Astrocyte of the hippocampus (primary cell): Measurements from ENCODE around the gene CCDC27.

Experiments
- DNase-seq: peaks from one replicate; pipeline ENCODE4 v3.0.0; 2011; ENCODE audit warnings: low read depth, low spot score

The CCDC27 gene

DNA sequence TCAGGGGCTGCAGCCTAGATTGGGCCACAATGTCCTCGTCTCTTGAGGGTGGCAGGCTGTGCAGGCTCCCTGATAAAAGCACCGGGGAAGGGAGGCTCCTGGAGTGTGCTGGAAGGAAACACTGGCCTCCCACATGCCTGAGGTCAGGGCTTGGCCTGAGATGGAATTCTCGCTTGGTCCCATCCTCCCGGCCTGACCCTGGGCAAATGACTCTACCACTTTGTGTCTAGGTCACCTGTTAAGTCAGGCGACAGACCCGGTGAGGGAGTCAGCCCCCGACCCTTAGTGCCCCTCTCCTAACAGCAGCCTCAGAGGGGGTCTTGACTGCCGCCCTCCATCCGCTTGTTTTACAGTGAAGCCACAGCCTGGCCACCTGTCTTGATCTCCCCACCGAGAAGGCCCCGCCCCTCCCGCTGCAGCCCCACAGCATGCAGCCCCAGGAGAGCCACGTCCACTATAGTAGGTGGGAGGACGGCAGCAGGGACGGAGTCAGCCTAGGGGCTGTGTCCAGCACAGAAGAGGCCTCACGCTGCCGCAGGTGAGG, 22.8 kb downstream of the CCDC27 start:
- DNase-seq = peak; percentile 46

DNA sequence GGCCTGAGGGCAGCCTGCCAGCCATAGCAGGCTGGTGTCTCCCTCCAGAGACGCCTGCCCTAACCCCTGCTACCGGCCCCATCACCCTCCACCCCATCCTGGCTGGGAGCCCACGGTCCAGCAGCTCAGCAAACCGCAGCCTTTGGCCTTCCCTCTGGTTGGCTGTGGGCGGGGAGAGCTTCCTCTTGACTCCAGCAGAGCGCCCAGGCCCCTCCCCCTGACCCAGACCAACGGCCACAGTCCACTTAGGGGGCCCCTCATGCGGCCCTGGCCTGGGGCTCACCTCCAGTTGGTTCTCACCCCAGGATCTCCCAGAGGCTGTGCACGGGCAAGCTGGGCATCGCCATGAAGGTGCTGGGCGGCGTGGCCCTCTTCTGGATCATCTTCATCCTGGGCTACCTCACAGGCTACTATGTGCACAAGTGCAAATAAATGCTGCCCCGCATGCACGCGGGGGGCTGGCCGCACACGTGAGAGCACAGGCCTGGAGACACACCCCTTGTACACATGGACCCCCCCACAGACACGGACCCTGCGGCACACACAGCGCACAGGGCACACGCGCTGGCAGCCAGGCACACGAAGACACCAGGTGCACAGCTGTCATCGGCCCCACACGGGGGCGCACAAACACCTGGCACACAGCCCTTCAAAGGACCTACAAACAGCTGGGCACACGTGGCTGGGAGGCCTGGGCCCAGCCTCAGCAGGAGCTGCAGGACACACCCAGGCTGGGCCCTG, 23.4 kb downstream of the CCDC27 start:
- DNase-seq = peak; percentile 84

DNA sequence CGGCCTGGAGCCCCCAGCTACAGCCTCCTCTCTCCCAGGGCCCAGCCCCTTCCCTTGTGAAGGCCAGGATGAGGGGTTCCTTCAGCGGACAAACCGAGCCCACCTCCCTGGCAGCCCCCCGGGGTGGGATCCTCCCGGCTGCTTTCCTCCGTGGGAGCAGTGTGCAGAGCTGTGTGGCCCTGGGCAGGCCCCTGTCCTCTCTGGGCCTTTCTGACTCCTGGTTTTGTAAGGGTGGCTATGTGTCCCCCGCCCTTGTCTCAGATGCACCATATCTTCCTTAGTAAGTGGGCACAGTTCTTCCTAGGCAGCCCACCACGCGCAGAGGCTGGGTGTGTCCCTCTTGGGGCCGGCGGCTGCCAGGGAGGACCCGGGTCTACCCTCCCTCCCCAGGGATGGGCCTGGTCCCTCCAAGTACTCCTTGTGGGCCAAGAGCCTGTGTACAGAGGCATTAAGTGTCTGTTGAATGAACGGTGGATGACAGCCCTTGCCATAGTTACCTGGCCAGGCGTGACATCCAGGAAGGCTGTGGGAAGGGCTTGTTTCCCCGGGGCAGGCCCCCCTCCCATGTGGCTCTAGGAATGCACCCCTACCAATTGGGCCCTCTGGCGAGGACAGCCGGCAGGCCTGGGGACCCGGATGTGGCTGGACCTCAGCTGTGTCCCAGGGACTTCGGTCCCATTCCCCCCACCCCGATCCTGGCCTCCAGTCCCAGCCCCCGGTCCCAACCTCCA, 24.1 kb downstream of the CCDC27 start:
- DNase-seq = no peak

DNA sequence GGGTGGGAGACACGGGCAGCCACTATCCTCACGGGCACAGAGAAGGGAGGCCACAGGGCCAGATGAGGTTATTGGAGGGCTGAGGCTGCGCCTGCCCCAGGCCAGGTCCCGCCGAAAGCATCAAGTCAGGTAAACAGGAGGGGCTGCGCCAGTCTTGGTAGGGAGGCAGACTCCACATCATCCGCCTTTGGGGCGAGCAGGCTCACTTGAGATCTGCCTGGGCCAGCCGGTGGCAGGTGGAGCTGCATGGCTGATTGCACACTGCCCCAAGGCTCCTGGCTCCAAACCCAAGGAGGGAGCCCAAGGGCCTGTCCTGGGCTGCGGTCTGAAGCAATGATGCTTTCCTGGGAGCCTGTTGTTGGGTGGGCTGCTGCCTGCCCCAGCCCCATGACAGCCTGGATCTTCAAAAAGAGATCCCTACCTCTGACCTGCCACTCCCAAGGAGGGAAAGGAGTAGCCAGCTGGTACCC, 24.9 kb downstream of the CCDC27 start:
- DNase-seq = no peak

DNA sequence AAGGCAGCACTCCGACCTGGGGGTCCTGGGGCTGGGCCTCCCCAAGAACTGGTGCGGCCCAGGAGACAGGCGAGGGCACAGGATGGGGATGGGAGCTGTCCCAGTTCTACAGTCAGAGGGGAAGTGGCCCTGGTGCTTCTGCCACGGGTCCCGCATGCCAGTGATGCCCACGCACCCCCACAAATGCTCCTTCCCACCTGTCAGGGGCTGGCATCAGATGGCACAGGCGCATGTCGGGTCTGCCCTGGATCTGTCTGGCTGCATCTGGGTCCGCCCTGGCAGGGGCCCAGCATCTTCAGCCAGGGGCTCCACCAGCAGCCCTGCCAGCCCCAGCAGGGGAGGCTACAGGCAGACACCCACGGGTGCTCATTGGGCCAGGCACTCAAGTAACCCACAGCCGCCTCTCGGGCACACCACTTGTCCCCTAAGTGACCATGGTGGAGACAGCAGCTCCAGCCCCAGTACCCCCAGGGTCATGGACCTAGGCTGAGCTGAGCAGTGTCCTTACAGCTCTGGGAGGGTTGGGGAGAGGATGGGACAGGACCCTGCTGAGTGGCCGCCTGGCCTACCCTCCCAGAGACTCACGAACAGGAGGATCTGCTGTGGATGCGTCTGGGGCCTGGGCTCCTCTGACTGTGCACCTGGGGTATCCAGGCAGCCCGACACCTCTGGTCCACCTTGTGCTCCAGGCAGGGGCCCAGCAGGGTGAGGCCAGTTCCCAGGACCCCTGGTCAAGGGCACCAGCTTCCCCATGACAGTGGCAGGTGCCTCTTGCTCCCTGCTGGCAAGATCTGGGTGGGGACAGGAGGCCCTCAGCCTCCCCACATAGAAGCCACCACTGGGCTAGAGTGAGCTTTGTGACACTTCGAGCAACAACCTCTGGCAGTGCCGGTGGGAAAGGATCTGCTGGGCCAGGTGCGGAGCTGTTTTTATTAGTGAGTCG, 25.7 kb downstream of the CCDC27 start:
- no peak for DNase-seq

DNA sequence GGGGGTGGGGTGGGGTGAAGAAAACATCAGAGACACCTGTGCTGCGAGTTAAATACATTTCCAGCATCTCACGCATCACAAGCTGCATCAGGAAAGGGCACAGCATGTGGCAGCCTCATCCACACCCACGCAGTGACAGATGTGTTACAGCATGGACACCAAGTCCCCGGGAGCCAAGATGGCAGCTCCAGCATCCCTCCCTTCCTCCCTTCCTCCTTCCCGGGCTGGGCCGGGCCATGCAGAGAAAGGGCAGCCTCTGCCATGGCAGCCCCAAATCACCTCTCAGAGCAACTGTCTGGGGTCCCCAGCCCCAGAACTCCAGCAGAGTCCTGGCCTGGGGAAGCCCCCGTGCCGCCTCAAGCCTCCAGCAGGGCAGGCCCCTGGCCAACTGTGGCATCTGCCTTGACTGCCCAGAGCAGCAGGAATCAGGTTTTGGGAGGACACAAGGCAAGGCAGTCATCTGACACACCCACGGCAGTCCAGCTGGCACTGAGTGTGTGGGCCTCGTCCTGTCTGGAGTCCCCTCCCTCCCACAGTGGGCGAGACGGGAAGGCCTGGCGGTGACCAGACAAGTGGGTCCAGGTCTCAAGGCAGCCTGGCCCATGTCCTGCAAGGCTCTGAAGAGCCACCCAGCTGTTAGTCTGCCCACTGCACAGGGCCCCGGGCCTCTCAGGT, 26.5 kb downstream of the CCDC27 start:
- no peak for DNase-seq

DNA sequence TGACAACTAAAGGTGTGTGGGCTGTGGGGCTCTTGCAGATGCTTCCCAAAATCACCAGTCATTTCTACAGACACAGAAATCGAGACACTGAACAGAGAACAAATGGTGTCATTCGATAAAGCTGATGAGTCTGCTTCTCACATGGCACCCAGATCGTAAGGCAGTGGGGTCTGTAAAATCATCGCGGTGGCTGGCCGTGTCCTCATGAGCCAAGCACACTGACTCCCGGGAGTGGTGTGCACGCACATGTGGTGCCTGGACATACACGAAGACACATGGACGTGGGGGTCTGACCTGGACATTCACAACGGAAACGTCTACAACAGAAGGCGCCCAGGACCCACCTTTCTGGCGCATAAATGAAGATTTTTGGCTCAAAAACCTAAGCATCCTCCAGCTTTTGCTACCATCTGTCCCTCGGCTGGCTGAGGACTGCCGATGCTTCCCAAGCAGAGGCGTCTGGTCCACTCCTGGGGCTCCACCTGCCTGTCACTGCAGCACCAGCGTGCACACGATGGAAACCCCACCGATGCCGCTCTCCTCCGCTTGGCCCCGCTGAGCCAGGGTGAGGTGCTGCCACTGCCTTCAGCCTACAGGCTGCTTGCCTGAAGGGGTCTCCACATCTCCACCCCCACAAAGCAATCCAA, 27.1 kb downstream of the CCDC27 start:
- no peak for DNase-seq

DNA sequence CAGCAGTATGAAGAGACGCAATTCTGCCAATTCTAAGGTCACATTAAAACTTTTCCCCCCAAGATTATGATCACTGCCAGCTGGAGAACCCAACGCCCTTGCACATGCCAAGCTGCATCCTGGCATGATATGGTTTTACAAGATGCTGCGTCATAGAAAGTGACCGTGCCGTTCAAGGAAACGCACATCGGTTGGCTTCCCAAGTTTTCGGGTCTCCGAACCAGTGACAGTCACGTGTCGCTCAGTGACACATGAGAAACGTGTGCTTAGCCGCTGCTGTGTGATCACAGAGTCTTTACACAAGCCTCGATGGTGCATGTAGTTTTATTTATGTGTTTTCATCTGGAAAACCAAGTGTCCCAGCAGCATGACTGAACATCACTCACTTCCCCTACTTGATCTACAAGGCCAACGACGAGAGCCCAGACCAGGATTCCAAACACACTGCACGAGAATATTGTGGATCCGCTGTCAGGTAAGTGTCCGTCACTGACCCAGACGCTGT, 27.7 kb downstream of the CCDC27 start:
- DNase-seq = no peak

DNA sequence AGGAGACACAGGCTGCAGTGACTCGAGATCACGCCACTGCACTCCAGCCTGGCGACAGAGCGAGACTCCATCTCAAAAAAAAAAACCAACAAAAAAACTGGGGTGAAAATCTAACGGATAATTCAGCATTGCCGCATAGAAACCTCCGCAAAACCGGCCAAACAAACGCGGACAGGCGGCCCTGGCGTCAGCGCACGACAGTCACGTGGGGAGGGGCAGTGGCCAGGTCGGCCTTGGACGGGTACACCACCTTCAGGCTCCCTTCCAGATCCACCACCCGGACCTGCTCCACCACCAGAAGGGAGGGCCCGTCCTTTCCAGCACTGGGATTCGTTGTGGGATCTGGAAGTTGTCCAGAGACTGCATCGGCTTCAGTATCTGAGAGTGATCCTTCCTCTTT, 28.7 kb downstream of the CCDC27 start:
- no peak for DNase-seq

DNA sequence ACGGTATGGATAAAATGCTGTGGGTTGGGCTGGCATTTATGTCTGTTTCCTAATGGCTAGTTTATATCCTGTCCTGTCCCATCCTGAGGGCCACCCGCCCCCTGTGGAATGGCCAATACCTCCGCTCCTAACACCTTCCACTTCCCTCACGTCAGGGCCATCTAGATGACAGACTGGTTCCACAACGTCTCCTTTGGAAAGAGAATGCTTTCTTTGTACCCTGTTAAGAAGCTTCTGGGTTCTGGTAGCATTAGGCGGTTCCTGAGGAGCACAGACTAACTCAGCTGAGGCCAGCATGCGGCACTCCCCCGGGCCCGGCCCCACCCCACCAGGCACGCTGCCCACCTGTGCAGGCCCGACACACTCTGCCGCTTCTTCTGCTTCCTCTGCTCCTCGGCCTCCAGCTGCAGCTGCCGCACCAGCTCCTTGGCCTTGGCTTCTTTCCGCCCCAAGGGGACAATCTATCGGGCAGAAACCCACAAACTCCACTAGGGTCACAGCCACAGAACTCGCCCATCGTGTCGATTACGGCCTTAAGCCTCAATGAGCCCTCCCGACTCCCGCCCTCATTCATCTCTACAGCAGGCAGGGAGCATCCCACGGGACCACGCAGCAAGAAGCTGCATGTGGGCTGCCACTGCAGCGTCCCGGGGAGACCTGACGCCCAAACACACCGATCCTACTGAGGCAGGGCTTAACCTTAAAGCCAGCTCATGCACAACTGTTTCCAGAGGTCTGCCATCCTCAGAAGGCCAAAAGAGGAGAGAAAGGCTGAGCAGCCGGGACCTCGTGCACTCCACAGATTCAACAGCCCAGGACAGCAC, 31.6 kb downstream of the CCDC27 start:
- DNase-seq = no peak

DNA sequence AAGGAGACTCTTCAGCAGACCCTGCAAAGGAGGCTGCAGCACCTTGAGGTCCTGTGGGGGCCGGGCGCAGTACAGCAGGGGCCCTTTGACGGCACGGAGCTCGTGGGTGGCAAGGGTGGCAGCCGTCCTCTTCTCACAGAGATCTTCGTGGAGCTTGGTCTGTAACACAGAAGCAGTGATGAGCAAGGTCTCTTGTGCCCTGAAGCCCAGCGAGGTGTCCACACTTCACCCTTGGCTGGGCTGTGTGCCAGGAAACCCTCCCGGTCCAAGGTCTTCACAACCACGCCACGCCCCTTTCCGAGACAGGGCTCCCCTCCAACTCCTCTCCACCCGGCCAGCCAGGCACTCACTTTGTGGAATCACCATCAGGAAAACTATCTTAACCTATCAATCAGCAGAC, 32.8 kb downstream of the CCDC27 start:
- no peak for DNase-seq

DNA sequence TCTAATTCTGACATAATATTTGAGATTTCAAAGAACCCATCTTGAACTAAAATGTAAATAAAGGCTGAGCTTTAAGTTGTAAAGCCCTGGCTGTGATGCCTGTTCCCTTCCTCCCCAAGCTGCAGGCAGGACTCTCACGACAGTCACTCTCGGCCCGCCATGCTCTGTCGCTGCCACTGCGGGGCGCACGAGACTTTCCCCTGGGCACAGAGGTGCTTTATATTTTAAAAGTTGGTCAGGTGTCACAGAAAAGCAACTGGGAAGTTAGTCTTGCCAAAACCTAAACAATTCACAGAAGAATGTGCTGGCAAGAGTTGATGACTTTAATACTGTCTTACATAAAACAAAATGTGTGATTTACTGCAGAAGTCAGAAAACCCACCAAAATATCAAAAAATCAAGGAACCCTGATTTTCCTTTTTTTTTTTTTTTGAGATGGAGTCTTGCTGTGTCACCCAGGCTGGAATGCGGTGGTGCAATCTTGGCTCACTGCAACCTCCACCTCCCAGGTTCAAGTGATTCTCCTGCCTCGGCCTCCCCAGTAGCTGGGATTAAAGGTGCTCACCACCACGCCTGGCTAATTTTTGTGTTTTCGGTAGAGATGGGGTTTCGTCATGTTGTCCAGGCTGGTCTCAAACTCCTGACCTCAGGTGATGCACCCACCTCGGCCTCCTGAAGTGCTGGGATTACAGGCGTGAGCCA, 33.4 kb downstream of the CCDC27 start:
- DNase-seq = peak; percentile 31

DNA sequence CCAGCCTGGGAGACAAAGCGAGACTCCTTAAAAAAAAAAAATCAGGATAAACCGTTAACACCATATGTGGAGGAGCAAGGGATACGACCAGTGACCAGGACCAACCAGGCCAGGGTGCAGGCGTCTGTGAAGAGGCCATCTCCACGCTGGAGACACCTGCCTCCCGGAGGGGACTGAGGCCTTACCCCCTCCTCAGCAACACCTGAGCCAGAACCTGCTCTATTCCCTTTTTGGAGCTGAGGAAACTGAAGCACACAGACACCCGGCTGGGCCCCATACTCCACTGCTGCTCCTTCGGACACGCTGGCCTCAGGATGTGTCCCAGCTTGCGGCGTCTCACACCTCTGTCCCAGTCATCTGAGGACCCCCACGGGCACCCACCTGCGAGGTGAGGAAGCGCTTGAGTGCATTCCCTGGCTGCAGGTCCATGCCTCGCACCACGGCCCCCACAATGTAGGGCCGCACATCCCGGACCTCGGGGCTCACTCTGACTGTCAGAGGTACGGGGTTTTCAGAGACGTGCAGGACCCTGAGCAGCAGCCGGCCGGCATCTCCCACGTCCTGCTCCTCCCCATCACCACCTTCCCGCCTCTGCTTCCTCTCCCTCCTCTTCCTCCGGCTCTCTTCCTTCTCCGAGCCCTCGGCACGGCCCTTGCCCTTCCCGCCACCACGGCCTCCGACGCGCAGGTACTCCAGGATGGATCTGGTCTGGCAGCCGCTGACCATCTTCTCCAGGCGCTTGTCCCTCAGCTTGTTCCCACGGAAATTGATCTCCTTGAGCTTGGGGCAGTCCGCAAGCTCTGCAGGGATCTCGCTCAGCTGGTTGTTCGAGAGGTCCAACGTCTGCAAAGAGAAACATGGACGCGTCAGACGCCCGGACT, 34.5 kb downstream of the CCDC27 start:
- DNase-seq = no peak

DNA sequence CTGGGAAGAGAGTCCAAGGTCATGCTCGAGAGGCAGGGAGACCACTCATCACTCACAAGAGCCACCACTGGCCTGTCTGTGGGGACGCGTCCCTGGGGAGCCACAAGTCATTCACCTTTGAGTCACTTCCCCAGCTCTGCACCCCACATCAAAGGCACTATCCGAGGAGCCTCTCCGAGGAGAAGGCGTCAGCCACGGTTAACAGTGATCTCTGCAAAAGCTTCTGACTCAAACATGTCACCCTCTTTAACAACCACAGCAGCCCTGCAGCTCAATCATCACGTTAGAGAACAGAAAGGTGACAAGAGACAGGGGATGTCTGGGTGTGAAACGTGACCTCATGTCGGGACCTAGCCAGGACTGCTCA, 35.1 kb downstream of the CCDC27 start:
- DNase-seq = no peak

DNA sequence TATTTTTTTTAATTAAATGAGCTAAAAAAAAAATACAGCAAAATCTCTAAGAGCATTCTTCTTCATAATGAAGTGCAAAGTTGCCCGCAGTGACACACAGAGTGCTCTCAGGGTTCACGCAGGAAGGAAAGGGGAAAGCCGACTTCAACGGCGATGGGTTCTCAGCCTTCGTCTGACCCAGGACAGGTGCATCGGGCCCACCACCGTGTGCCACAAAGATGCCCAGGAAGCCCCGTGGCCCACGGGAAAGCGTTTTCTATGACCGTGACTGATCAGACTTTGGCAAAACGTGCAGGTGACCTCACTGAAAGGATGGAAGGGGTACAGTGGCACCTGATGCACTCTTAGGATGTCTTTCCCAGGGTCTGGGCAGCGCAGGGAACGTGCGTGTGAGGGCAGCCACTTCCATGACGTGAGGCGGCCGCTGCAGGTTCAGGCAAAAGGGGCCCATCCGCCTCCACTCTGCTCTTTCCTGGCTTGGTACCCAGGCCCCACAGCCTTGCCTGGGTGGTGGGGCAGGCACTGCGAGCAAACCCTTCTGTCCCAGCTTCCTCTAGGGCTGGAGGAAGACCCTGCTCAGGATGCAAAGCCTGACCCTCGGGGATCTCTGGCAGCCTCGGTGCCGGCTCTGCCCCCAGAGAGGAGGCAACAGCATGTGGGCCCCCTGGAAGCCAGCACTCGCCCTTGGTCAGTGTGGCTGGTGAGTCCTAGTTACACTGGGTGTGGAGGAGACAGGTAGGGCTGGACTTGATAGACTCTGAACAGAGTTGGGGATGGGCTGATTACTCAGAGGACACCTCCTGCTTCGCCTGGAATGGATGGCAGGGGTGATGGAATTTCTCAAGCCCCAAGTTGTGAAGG, 35.7 kb downstream of the CCDC27 start:
- DNase-seq = no peak

DNA sequence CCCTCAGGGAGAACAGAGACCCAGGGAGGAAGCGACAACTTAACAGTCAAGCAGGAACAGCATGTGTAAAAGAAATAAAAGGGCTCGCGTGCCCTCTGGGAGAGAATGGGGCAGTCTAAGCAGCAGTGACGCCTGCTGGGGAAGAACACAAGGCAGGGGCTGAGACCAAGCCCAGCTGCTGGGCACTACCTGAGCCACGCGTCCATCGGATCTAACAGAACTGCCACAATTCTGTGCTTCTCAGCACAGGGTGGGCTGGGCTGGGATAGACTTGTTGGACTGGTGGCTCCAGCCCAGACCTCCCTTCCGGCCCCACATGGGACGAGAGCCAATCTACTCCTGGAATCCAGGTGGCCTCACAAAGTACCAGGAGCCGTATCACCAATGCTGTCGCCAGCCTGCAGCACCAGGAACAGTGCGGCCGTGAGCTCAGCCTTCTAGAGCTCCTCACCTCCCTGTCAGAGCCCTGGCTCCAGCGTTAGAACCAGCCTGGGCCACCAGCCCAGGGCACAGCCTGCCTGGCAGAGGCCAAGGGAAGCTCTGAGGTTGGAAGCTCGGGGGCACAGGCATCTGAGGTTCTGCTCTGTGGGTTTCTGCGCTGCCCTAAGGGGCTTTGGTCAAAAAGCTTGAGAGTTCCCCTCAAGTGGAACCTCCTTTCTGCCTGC, 36.6 kb downstream of the CCDC27 start:
- DNase-seq = no peak
